Measurements from ENCODE around the gene EPN2.

The EPN2 gene

GRCh38 chr17:19369107-19369778 lies 132.1 kb downstream of the EPN2 start:
- no peak for DNase-seq

- DNase-seq: peak; percentile 60
Measured at GRCh38 chr17:19369846-19370492, 132.8 kb downstream of the EPN2 start.

- DNase-seq: peak; percentile 57
Measured at GRCh38 chr17:19370493-19370960, 133.4 kb downstream of the EPN2 start.

- DNase-seq: peak; percentile 69
Measured at GRCh38 chr17:19371259-19372010, 134.3 kb downstream of the EPN2 start.

- DNase-seq: no peak
Measured at GRCh38 chr17:19372011-19372370, 134.8 kb downstream of the EPN2 start.

- DNase-seq: no peak
Measured at GRCh38 chr17:19372439-19372838, 135.3 kb downstream of the EPN2 start.

- DNase-seq: peak; percentile 53
Measured at GRCh38 chr17:19372866-19373504, 135.8 kb downstream of the EPN2 start.

- DNase-seq: no peak
Measured at GRCh38 chr17:19374136-19374535, 137.0 kb downstream of the EPN2 start.

GRCh38 chr17:19375732-19376131 lies 138.6 kb downstream of the EPN2 start:
- DNase-seq: no peak

- DNase-seq: peak; percentile 35
Measured at GRCh38 chr17:19376811-19377210, 139.6 kb downstream of the EPN2 start.

GRCh38 chr17:19377602-19378415 lies 140.6 kb downstream of the EPN2 start:
- DNase-seq: peak; percentile 99

- no peak for DNase-seq
Measured at GRCh38 chr17:19378416-19379360, 141.5 kb downstream of the EPN2 start, which contains the start of gene MAPK7. MAPK7 (plus strand) TSS chr17:19378498; CDS start chr17:19378901, 403 bp downstream.

GRCh38 chr17:19379361-19380065 lies 142.3 kb downstream of the EPN2 start:
- DNase-seq: no peak

- DNase-seq: no peak
Measured at GRCh38 chr17:19380481-19381301, 143.5 kb downstream of the EPN2 start.

- DNase-seq: no peak
Measured at GRCh38 chr17:19381361-19381740, 144.2 kb downstream of the EPN2 start.

- DNase-seq: no peak
Measured at GRCh38 chr17:19381741-19382444, 144.7 kb downstream of the EPN2 start.

GRCh38 chr17:19382531-19383444 lies 145.6 kb downstream of the EPN2 start:
- no peak for DNase-seq

Data from hematopoietic multipotent progenitor cell treated with erythropoietin and hydrocortisone succinate and interleukin-3 and kit ligand, for 4 days (in vitro differentiated cells).